Measurements from ENCODE around the gene PAAF1. TPM values are rescaled to one million over a fixed set of nuclear protein-coding genes. Genes with fewer than 3 reads are reported as not detected.

The PAAF1 gene
- total RNA-seq, 3 donors from 2014 or later = 13.8 to 19.7 (median 14.8) TPM

GRCh38 chr11:73851046-73851764, 25.6 kb upstream of the PAAF1 start:
- Histone ChIP-seq H3K4me1 (ENCODE audit: low read depth) (no peaks in the 10 kb centered on the region), H3K9me3 (no peaks in the 10 kb centered on the region), H3K36me3 (ENCODE audit: low read depth) (no peaks in the 10 kb centered on the region), H3K4me3 (no peak overlapping the region)
- DNase-seq (no peak), ATAC-seq (no peak)
- TF ChIP-seq, protein P1, sequence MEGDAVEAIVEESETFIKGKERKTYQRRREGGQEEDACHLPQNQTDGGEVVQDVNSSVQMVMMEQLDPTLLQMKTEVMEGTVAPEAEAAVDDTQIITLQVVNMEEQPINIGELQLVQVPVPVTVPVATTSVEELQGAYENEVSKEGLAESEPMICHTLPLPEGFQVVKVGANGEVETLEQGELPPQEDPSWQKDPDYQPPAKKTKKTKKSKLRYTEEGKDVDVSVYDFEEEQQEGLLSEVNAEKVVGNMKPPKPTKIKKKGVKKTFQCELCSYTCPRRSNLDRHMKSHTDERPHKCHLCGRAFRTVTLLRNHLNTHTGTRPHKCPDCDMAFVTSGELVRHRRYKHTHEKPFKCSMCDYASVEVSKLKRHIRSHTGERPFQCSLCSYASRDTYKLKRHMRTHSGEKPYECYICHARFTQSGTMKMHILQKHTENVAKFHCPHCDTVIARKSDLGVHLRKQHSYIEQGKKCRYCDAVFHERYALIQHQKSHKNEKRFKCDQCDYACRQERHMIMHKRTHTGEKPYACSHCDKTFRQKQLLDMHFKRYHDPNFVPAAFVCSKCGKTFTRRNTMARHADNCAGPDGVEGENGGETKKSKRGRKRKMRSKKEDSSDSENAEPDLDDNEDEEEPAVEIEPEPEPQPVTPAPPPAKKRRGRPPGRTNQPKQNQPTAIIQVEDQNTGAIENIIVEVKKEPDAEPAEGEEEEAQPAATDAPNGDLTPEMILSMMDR (IDR thresholded peaks at IDR 0.05) = no peak
- intact Hi-C loops (cut with DNase I, micrococcal nuclease) = no loop called here

DNA sequence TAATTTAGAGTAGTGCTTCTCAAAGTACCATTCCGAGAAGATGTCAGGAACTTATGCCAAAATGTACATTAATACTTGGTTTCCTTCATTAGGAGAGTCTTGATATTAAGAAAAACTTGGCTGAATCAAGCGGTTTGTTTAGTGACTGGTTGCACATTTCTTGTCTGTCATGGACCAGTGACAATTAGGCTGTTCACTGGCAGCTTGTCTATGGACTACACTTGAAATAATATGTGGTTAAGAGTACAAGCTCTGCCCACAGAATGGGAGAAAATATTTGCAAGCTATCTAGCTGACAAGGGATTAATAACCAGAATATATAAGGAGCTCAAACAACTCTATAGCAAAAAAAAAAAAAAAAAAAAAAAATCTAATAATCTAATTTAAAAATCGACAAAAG, 24.8 kb upstream of the PAAF1 start:
- H3K36me3 ChIP-seq (ENCODE audit: low read depth) = no peaks in the 10 kb centered on the region
- DNase-seq (no peak), ATAC-seq (no peak)
- no peaks in the 10 kb centered on the region for H3K4me1 ChIP-seq (ENCODE audit: low read depth)
- H3K9me3 ChIP-seq = no peaks in the 10 kb centered on the region
- no peak overlapping the region for H3K4me3 ChIP-seq
- intact Hi-C loops (cut with DNase I, micrococcal nuclease) = no loop called here
- TF ChIP-seq, protein P1 (IDR thresholded peaks at IDR 0.05) = no peak

DNA sequence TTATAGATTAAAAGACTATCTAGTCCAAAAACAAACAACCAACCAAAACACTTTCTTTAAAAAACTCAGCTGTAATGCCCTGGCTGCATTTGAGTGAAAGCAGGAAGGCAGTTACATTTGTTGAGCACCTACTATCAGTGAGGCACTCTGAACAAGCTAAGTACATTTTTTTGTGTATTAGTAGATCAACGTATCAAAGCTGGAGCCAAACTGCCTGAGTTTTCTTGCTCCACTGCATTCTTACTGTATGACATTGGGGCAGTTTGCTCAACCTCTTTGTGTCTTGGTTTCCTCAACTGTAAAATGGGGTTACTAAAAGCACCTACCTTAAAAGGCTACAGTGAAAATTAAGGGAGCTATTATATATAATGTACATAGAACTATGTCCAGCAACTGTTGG, 22.1 kb upstream of the PAAF1 start:
- no peak for ATAC-seq
- intact Hi-C loops (cut with DNase I, micrococcal nuclease) = no loop called here
- no peak overlapping the region for H3K4me3 ChIP-seq

DNA sequence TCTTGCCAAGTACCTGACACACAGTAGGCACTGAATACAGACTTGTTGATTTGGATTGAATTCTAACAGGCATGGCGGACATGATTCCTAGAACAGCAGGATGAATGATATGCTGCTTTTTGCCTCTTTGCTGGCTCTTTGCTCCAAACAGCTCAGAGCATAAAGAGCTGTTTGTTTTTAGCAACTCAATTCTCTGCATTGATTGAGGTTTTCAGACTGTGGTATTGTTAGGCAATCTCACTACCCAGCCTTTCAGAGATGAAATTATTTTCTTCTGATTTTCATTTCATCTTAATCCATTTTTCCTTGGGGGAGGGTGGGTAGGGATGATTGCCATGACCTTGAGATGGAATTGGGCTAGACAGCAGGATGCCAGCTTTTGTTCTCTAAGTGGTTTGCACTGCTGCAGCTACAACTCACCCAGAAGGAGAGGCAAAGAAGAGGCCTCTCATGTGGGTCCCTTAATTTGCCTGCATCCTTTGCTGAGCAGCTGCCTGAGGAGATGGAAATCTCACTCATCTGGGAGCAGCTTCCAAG, 20.7 kb upstream of the PAAF1 start:
- DNase-seq (no peak), ATAC-seq (no peak)
- H3K4me1 ChIP-seq (ENCODE audit: low read depth) = no peaks in the 10 kb centered on the region
- TF ChIP-seq, protein P1 (IDR thresholded peaks at IDR 0.05) = no peak
- H3K4me3 ChIP-seq = no peak overlapping the region
- no peaks in the 10 kb centered on the region for H3K9me3 ChIP-seq
- H3K36me3 ChIP-seq (ENCODE audit: low read depth) = no peaks in the 10 kb centered on the region
- intact Hi-C loops (cut with DNase I, micrococcal nuclease) = no loop called here

More for the DNA sequence above, 22.1 kb upstream of the PAAF1 start:
- H3K9me3 ChIP-seq = no peaks in the 10 kb centered on the region
- no peaks in the 10 kb centered on the region for H3K36me3 ChIP-seq (ENCODE audit: low read depth)
- no peak for DNase-seq
- H3K4me1 ChIP-seq (ENCODE audit: low read depth) = no peaks in the 10 kb centered on the region
- TF ChIP-seq, protein P1 (IDR thresholded peaks at IDR 0.05) = no peak

GRCh38 chr11:73859671-73860070, 17.1 kb upstream of the PAAF1 start:
- H3K36me3 ChIP-seq (ENCODE audit: low read depth) = no peaks in the 10 kb centered on the region
- no peak for ATAC-seq
- intact Hi-C loops (cut with DNase I, micrococcal nuclease) = loop anchor here in 1 of 2 donors (5.0 kb wide), 1 partner anchor 182 kb away; no protein-coding TSS in a partner anchor
- H3K9me3 ChIP-seq = no peaks in the 10 kb centered on the region
- no peaks in the 10 kb centered on the region for H3K4me1 ChIP-seq (ENCODE audit: low read depth)
- H3K4me3 ChIP-seq = no peak overlapping the region
- DNase-seq = no peak
- TF ChIP-seq, protein P1 (IDR thresholded peaks at IDR 0.05) = no peak
